Stimulated activated CD8-positive, alpha-beta memory T cell treated with anti-CD3 and anti-CD28 coated beads, Interleukin-15, amount 100 ng/mL, for 1 hour (primary cell): Measurements from ENCODE around the gene KRT71.

Experiments
- DNase-seq: peaks from one replicate; pipeline ENCODE4 v3.0.0-alpha.2; 2020; ENCODE audit warnings: low read depth

KRT71 gene

GRCh38 chr12:52497975-52498374 lies 55.0 kb downstream of the KRT71 start:
- no peak for DNase-seq

GRCh38 chr12:52496590-52497071 lies 56.3 kb downstream of the KRT71 start:
- no peak for DNase-seq

- no peak for DNase-seq
Observed at GRCh38 chr12:52496054-52496453, 56.9 kb downstream of the KRT71 start.

- no peak for DNase-seq
Observed at GRCh38 chr12:52495389-52495788, 57.6 kb downstream of the KRT71 start.

GRCh38 chr12:52494518-52494917 lies 58.4 kb downstream of the KRT71 start:
- DNase-seq, result no peak

GRCh38 chr12:52494100-52494499 lies 58.8 kb downstream of the KRT71 start:
- DNase-seq, result no peak
